Ovary (tissue), 9 donors: ENCODE measurements around the gene MARCHF2. TPM values are rescaled to one million over a fixed set of nuclear protein-coding genes. Genes with fewer than 3 reads are reported as not detected.
A peak's percentile ranks its signal among the peaks of the same experiment; 100 is the strongest.

Experiments used
- DNase-seq, 5 donors: peaks; one replicate each; pipeline ENCODE4 v3.0.0-alpha.2; 2019 to 2020
- H3K27ac ChIP-seq, 2 donors: fragments of 200-600 bp; one replicate each; pipeline versions ENCODE4 v1.5.1 to v1.8.0; 2019 to 2022
- H3K27me3 ChIP-seq: fragments of 200-600 bp; one replicate; pipeline ENCODE4 v1.8.0; 2022
- H3K36me3 ChIP-seq: fragments of 200-600 bp; sonication (generic); one replicate; pipeline ENCODE4 v1.5.1; 2019
- H3K4me1 ChIP-seq: one replicate; pipeline ENCODE4 v1.8.1; 2013; ENCODE audit warnings: mild to moderate bottlenecking, moderate library complexity; ENCODE audit not compliant: insufficient read depth
- H3K4me3 ChIP-seq: fragments of 200-600 bp; sonication (generic); one replicate; pipeline ENCODE4 v1.5.1; 2017
- H3K9me3 ChIP-seq, 2 donors: fragments of 200-600 bp in 1 of 2; sonication (generic) in 1 of 2; one replicate each; pipeline versions ENCODE4 v1.5.1 to v1.8.1; 2013 to 2019; ENCODE audit warnings: mild to moderate bottlenecking in 1 of 2, moderate library complexity in 1 of 2
- EP300 ChIP-seq: sonication (generic); formaldehyde crosslinking; IDR thresholded peaks from one replicate; pipeline ENCODE4 v1.6.1; 2017; ENCODE audit warnings: antibody characterized with exemption
- POLR2A ChIP-seq: fragments of 450-650 bp; IDR thresholded peaks from one replicate; pipeline ENCODE4 v1.6.1; 2017; ENCODE audit warnings: antibody characterized with exemption, mild to moderate bottlenecking, moderate library complexity
- WGBS, 3 donors: extraction: QIAGEN DNeasy Blood & Tissue Kit in 1 of 3; methylation state at CpG; one replicate each; pipeline versions ENCODE4 v1.1.5 to v1.1.7; 2013 to 2017; 5-methylcytosine and 5-hydroxymethylcytosine counted together
- intact Hi-C, 4 donors: fragments of 100-400 bp; cut with DNase I; formaldehyde crosslinking; loops; one replicate each; pipeline versions ENCODE4 v1.11.0 to v1.15.1; 2022 to 2023
- polyA plus RNA-seq, 2 donors: library from polyadenylated mRNA; stranded (reverse); fragments of 200-250 nt in 1 of 2; fragments of 350-450 nt in 1 of 2; fragmentation: Illumina TruSeq in 1 of 2; extraction: RNeasy Lipid Tissue Mini Kit (QIAGEN cat#74804) in 1 of 2; gene quantifications; one replicate each; pipeline ENCODE4 v1.2.3, GENCODE V29; 2013 to 2014
- total RNA-seq, 7 donors: library from RNA; depleted of rRNA in 2 of 7; stranded (reverse); fragments of >200 nt in 2 of 7; fragmentation: NEBNext Ultra II Directional in 3 of 7; extraction: Animal tissue kit (Norgen Biotek cat#: 25700) in 3 of 7; gene quantifications; one replicate each; pipeline versions ENCODE4 v1.1.0 to v1.2.4, GENCODE V29; 2016 to 2023
- TF ChIP-seq, protein P1 (sequence below), 3 donors: fragments of 450-650 bp in 2 of 3; fragments of 200-600 bp in 1 of 3; IDR thresholded peaks; one replicate each; pipeline versions ENCODE4 v1.5.1 to v1.8.0; 2016 to 2022; ENCODE audit warnings: antibody characterized with exemption in 3 of 3, mild to moderate bottlenecking in 1 of 3
- donor health status: DM: no; HTN: no; CAD: no; lungs with moderate emphysema.
- donor health status: DM: no; HTN: no; CAD: no.
- donor health status: Bipolar disorder and iron deficiency.
- donor health status: DM: yes; HTN: yes; CAD: no.
- donor health status: DM: no; HTN: no; CAD: no.
- donor health status: DM: yes; HTN: yes; CAD: no.

Gene MARCHF2
- total and polyA plus RNA-seq, 9 donors = 13.8 to 62.7 (median 24.7) TPM

DNA sequence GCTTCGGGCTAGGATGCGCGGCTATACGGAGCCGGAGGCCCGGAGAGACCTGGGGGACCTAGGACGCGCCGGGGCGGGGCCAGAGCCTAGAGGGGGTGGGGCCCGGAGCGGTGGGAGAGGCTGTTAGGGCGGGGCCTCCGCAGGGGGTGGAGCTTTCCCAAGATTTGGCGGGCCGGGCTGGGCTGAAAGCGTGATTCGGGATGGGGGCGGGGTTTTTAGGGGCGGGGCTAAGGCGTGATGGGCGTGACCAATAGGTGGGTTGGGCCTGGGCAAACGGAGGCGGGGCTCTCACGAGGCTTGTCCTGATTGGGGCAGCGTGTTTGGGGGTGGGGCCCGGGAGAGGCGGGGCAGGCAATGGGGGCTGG is 22.5 kb upstream of the MARCHF2 start:
- intact Hi-C loops = no loop called here
- H3K9me3 ChIP-seq = no peaks in the 10 kb centered on the region
- no peaks in the 10 kb centered on the region for H3K27me3 ChIP-seq
- H3K36me3 ChIP-seq = no peaks in the 10 kb centered on the region
- peaks cover 19% of the 10 kb centered on the region for H3K4me1 ChIP-seq
- TF ChIP-seq POLR2A (no peak), EP300 (no peak)
- peak; percentile 96 to 99 (median 99) for DNase-seq
- H3K4me3 ChIP-seq = peak overlapping the region; percentile 91
- peak overlapping the region; percentile 100 for H3K27ac ChIP-seq
- WGBS, 3 donors = 0 to 1% (median 1%) methylated on average over 23 to 28 of the region's 28 CpGs

DNA sequence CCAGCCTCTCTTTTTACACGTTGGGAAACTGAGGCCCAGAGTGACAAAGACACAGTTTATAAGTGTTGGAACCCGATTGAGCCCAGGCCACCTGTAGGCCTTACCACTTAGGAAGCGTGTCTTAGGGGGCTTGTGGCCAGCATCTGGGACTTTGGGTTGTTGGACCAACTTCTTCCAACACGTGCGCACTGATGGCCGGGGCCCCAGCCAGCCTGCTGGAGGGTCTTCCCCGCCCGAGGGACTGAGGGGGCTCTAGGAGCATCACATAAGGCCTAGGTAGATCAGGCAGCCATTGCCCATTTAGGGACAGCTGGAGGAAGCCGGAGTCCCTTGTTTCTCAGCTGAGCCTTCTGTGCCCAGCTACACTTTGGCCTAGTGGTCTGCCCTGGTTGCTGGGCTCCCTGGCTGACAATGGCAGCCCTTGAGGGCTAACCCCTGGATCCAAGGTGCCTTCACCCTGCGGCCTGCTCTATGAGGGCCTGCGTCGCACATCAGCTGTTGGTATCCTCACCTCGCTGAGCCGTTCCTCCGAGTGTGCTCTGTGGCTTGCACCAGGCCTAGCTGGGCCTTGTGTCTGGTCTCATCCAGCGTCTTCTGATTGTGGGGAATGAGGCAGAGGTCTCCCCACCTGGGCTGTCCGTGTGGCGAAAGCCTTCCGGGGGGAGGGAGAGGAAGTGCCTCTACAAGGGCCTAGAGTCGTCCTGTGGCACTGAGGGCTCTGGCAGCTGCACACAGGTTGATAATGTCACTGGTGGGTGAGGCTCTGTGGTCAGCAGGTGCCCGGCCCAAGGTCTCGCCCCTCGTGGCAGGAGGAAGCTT is 21.7 kb upstream of the MARCHF2 start:
- TF ChIP-seq, protein P1, sequence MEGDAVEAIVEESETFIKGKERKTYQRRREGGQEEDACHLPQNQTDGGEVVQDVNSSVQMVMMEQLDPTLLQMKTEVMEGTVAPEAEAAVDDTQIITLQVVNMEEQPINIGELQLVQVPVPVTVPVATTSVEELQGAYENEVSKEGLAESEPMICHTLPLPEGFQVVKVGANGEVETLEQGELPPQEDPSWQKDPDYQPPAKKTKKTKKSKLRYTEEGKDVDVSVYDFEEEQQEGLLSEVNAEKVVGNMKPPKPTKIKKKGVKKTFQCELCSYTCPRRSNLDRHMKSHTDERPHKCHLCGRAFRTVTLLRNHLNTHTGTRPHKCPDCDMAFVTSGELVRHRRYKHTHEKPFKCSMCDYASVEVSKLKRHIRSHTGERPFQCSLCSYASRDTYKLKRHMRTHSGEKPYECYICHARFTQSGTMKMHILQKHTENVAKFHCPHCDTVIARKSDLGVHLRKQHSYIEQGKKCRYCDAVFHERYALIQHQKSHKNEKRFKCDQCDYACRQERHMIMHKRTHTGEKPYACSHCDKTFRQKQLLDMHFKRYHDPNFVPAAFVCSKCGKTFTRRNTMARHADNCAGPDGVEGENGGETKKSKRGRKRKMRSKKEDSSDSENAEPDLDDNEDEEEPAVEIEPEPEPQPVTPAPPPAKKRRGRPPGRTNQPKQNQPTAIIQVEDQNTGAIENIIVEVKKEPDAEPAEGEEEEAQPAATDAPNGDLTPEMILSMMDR (IDR thresholded peaks at IDR 0.05) = no peak
- TF ChIP-seq EP300 (no peak), POLR2A (no peak)
- 59 to 68% (median 65%) methylated on average over 23 of the region's 23 CpGs for WGBS, 3 donors
- intact Hi-C loops = no loop called here
- Histone ChIP-seq H3K4me3 (peak overlapping the region; percentile 91), H3K4me1 (peaks cover 19% of the 10 kb centered on the region), H3K36me3 (no peaks in the 10 kb centered on the region), H3K27ac (peak overlapping the region; percentile 38 to 100), H3K27me3 (no peaks in the 10 kb centered on the region), H3K9me3 (no peaks in the 10 kb centered on the region)
- peak in 1 of 5 donors; percentile 59 for DNase-seq

DNA sequence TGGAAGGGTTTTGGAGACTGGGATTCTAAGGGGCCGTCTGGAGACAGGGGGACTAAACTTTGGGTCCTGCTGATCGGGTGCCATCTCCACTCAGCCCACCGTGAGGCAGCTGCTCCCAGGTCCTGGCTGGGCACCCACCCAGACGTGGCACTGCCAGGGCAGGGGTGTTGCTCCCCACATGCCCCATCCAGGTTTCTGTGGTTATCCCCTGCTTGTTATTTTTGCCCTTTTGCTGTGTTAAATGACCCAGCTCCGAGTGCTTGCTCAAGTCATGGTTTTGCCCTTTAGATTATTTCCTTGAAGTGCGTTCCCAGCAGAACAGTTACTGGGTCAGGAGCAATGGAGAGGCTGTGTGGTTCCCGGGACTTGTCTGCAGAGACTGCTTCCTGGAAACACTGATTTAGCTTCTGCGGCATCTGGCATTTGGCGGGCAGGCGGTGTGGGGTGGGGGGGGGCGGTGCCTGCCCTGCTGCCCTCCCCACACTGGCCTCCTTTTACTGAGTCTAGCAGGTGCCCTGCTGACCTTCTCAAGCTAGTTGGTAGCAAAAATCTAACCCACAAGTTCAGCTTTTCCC is 21.0 kb upstream of the MARCHF2 start:
- Histone ChIP-seq H3K4me1 (peaks cover 21% of the 10 kb centered on the region), H3K27ac (peak overlapping the region; percentile 38 to 100), H3K9me3 (no peaks in the 10 kb centered on the region), H3K4me3 (no peak overlapping the region), H3K36me3 (no peaks in the 10 kb centered on the region), H3K27me3 (no peaks in the 10 kb centered on the region)
- 15 to 36% (median 19%) methylated on average over 11 of the region's 11 CpGs for WGBS, 3 donors
- no peak for TF ChIP-seq EP300
- TF ChIP-seq, protein P1 (IDR thresholded peaks at IDR 0.05) = no peak
- no peak for TF ChIP-seq POLR2A
- intact Hi-C loops = no loop called here
- peak in 1 of 5 donors; percentile 51 for DNase-seq

DNA sequence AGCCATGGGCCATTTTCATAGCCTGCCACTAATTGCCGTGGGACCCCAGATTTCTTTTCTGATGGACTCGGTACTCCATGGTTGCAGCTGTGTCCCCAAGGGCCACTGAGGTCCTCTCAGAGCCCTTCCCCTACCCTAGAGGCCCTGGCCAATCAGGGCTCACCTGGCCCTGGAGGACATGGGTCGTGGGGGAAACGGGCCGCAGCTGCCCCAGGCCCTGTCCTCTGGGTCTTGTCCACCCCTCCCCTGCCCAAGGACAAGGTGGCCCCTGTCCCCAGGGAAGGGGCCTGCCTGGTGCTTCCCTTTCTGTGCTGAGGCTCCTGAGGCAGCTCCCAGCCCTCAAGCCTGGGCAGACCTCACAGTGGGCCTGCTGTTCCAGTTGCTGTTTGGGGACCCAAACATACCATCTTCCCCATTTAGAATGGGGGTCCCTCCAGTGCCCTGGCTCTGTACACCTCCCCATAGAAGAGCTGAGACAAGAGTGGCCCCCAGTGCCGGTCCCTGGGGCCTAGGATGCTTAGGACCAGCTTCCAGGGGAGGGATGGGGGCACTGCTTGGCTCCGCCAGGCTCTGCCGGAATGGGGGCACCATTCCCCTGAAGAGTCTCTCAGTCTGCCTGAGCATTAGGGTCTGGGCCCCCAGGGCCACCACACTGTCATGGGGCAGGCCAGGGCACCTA is 19.8 kb upstream of the MARCHF2 start:
- TF ChIP-seq POLR2A = no peak
- no peak for TF ChIP-seq EP300
- TF ChIP-seq, protein P1 (IDR thresholded peaks at IDR 0.05) = no peak
- Histone ChIP-seq H3K36me3 (no peaks in the 10 kb centered on the region), H3K9me3 (no peaks in the 10 kb centered on the region), H3K27ac (peak overlapping the region in 1 of 2 donors; percentile 100), H3K4me1 (peaks cover 28% of the 10 kb centered on the region), H3K27me3 (no peaks in the 10 kb centered on the region), H3K4me3 (no peak overlapping the region)
- 71 to 84% (median 75%) methylated on average over 8 of the region's 8 CpGs for WGBS, 3 donors
- intact Hi-C loops = no loop called here
- no peak for DNase-seq
